ENCODE results near the gene PTCRA. TPM values are rescaled to one million over a fixed set of nuclear protein-coding genes. Genes with fewer than 3 reads are reported as not detected.

The PTCRA gene
- total and polyA plus RNA-seq, 2 donors (not counting 3 experiments of a cell fraction or from before 2014, with no cell fraction given) = not detected

- no peaks in the 10 kb centered on the region for H3K9me1 ChIP-seq (replicated peaks; ENCODE audit: control insufficient read depth, extremely low read depth, insufficient read depth, low read length)
- no peak overlapping the region for H3K4me3 ChIP-seq (replicated peaks in 1 of 3; ENCODE audit: insufficient read depth in 1 of 3, low read depth in 1 of 3, low read length in 3 of 3)
- dilution Hi-C loops (cut with MboI; ENCODE audit: extremely low pct_ligation_motif_present, low sequenced_read_pairs) (no loop called here), intact Hi-C loops (cut with micrococcal nuclease) (no loop called here)
- H3K9me3 ChIP-seq (replicated peaks; ENCODE audit: control insufficient read depth, insufficient read depth, low read length) = no peaks in the 10 kb centered on the region
- CTCF ChIA-PET = no interaction called here
- POLR2A ChIA-PET = no interaction called here
- BruUV-seq (replicated peaks) = no TSS peak
- no peak overlapping the region for H3K4me2 ChIP-seq (ENCODE audit: insufficient read depth, low read length)
- no peak for FAIRE-seq
- peaks cover 3% of the 10 kb centered on the region for H3K79me2 ChIP-seq (ENCODE audit: control insufficient read depth, insufficient read depth, low read length)
- H3K4me1 ChIP-seq (ENCODE audit: control insufficient read depth, extremely low read depth, insufficient read depth, low read length) = peaks cover 13% of the 10 kb centered on the region
- H3K36me3 ChIP-seq (ENCODE audit: control insufficient read depth in 2 of 2, extremely low read depth in 1 of 2, insufficient read depth in 2 of 2, low read length in 2 of 2) = no peaks in the 10 kb centered on the region
- peaks cover 0 to 3% of the 10 kb centered on the region in 2 experiments for H3K27me3 ChIP-seq (ENCODE audit: control insufficient read depth in 2 of 2, insufficient read depth in 2 of 2, low read length in 2 of 2)
- no peaks in the 10 kb centered on the region for H4K20me1 ChIP-seq (replicated peaks; ENCODE audit: control insufficient read depth, extremely low read depth, insufficient read depth, low read length)
- H2AFZ ChIP-seq (ENCODE audit: low read depth, low read length) = no peak overlapping the region
- no peak for DNase-seq (ENCODE audit: low read depth, low spot score)
- H3K9ac ChIP-seq (replicated peaks; ENCODE audit: extremely low read depth, insufficient read depth, low read length) = no peak overlapping the region
- no peak overlapping the region for H3K27ac ChIP-seq (ENCODE audit: insufficient read depth, low read depth, low read length)
- no peak for TF ChIP-seq CTCF (IDR thresholded peaks at IDR 0.05; ENCODE audit: extremely low read depth in 1 of 2, insufficient read depth in 1 of 2, low read depth in 1 of 2, low read length in 2 of 2)
- no peak for TF ChIP-seq JUN (IDR thresholded peaks at IDR 0.05; ENCODE audit: borderline replicate concordance, insufficient read depth, insufficient read length, low read depth)
- no peak for TF ChIP-seq MAX (IDR thresholded peaks at IDR 0.05; ENCODE audit: insufficient read depth, insufficient read length)
- TF ChIP-seq POLR2A (IDR thresholded peaks at IDR 0.05; ENCODE audit: low read depth, low read length) = no peak
- no peak for TF ChIP-seq POLR2AphosphoS5 (IDR thresholded peaks at IDR 0.05; ENCODE audit: insufficient read depth, low read depth, low read length)
- no peak for TF ChIP-seq MYC (IDR thresholded peaks at IDR 0.05; ENCODE audit: low read depth, low read length)
- TF ChIP-seq FOS (IDR thresholded peaks at IDR 0.05; ENCODE audit: borderline replicate concordance, insufficient read depth, low read length) = no peak
- no peak for TF ChIP-seq EZH2 (IDR thresholded peaks at IDR 0.05; ENCODE audit: borderline replicate concordance, low read depth, low read length, severe bottlenecking)
- TF ChIP-seq GATA2 (IDR thresholded peaks at IDR 0.05; ENCODE audit: insufficient read depth, insufficient read length, low read depth, low read length) = no peak
These were observed 9.5 kb downstream of the PTCRA start for GRCh38 chr6:42925248-42925857.

All from endothelial cell of umbilical vein (primary cell).